DMS53 treated with DMSO at 0.1 percent for 48 hours (cell line): ENCODE data around the gene TM9SF4.
A peak's percentile ranks its signal among the peaks of the same experiment; 100 is the strongest.

Experiments used
- DNase-seq: peaks from one replicate; lab custom pipeline; 2025; ENCODE audit not compliant: unreplicated experiment; lab: John Stamatoyannopoulos, UW

The TM9SF4 gene

DNA sequence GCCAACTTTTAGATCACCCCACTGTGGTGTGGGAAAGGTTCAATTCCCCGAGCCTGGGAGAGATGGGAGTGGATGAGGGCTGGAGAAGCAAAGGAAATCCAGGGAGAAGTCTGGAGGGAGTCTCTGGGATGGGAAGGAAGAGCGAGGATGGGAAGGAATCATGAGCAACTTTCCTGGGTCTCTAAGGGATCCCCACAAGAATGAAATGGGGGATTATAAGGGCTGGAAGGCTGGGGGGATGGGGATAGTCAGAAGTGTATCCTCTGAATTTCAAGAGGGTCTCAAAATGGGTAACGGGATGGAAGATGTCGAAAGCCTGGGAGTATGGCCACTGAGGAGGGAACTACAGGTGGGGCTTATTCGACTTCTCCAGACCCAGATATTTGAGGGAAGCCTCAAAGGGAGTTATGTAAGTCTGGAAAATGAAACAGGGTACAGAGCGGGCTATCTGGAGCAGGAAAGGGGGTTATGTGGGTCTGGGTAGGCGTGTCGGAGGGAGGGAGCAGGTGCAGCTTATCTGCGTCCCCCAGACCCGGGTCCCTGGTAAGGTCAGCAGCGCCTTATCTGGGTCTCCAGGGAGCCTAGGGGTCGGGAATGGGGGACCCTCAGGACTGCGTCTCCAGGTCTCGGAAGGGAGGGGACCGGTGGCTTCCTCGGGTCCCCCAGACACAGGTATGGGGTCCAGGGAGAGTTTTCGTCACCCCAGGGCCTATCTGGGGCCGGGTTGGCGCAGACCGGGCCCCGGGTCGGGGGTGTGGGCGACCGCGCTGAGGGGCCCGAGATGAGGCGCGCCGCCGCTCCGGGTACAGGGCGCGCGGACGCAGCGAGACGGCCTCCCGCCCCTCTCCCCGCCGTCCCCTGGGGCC is 97.5 kb downstream of the TM9SF4 start:
- DNase-seq, result no peak

DNA sequence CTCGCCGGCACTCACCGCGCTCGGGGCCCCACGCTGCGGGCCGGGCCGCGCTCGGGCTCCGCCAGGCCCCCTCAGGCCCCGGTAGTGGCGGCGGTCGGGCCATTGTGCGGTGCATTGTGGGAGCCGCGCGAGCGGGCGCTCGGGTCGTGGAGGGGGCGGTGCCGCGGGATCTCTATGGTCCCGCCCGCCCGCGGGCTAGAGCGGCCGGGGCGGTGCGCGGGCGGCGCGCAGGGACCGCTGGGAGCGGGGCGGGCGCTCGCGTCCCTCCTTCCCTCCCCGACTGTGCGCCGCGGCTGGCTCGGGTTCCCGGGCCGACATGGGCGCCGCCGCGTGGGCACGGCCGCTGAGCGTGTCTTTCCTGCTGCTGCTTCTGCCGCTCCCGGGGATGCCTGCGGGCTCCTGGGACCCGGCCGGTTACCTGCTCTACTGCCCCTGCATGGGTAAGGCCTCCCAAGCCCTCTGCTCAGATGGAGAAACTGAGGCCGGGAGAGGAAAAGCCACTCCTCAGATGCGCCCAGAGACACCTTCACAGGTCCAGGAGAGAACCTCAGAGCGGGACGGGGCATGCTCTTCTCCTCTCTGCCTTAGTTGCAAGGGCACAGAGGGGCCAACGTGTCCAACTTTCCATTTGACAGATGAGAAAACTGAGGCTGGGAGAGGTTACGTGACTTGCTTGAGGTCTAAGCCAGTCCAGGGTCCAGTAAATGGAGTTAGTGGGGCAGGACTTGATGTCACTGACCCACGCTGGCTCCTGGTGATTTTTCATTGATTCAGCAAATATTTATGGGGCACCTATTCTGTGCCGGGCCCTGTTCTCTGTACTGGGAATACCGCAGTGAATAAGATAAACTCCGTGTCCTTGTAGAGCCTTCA is 98.3 kb downstream of the TM9SF4 start, which contains the start of the genes PLAGL2 and POFUT1:
PLAGL2 (minus strand) TSS at position 118 of the 873 bp plus-strand sequence. CDS start 5,565 bp downstream, outside the sequence.
POFUT1 (plus strand) TSS at position 255 of the 873 bp plus-strand sequence; CDS start at position 317, 62 bp downstream.
- peak; percentile 84 for DNase-seq

DNA sequence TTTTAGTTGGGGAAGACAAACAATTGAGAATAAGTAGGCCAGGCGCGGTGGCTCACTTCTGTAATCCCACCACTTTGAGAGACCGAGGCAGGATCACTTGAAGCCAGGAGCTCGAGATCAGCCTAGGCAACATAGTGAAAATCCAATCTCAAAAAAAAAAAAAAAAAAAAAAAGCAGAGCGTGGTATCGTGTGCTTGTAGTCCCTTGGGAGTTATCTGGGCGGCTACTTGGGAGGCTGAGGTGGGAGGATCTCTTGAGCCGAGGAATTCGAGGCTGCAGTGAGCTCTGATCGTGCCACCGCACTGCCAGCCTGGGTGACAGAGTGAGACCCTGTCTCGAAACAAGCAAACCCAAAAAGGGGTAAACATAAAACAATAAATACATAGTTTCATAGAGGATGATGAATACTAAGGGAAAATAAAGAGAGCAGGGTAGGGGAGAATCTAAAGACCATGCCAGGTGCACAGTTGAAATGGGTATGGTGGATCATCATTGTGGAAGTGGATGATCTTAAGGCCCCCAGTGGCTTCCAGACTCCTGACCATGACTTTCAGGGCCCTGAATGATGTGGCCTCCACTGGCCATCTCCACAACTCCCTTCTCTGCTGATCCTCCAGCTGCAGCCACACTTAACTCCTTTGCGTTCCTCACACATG is 99.1 kb downstream of the TM9SF4 start:
- no peak for DNase-seq

DNA sequence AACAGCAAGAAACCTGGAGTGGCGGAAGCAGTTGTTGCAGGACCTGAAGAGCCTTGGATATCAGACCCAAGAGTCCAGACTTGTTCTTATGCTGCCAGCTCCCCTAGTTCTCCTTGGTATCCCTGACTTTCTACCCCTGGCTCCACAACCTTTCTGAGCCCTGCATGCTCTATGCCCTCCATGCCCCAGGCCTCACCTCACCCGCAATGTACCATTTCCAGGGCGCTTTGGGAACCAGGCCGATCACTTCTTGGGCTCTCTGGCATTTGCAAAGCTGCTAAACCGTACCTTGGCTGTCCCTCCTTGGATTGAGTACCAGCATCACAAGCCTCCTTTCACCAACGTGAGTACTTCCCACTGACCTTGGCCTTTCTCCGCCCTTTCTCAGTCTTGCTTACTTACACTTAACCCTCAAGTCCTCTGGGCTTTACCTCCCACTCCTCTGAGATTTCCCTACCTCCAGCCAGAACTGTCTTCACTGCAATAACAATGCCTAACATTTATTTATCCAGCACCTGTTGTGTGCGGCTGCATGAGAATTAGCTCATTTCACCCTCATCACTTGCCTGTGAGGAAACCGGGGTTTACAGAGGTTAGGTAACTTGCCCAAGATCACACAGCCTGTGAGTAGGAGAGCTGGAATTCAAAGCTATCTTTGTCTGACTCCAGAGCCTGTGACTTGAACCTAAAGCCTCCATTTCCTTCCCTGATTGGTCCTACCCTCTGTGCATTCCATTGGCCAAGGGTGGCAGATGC is 100.5 kb downstream of the TM9SF4 start:
- DNase-seq, result no peak

DNA sequence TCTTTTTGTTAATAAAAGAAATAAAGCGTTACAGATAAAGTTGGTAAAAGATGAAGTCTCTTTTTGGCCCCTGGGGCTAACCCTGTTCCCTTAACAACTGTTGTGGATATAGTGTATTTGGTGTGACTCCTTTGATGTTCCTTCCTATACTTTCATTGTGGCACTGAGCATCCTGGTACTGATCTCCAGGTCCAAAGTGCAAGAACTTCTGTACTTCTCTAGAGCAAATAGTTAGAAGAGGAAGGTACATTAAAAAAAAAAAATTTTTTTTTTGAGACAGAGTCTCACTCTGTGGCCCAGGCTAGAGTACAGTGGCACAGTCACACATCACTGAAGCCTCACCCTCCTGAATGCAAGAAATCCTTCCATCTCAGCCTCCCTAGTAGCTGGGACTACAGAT is 104.4 kb downstream of the TM9SF4 start:
- DNase-seq, result no peak

DNA sequence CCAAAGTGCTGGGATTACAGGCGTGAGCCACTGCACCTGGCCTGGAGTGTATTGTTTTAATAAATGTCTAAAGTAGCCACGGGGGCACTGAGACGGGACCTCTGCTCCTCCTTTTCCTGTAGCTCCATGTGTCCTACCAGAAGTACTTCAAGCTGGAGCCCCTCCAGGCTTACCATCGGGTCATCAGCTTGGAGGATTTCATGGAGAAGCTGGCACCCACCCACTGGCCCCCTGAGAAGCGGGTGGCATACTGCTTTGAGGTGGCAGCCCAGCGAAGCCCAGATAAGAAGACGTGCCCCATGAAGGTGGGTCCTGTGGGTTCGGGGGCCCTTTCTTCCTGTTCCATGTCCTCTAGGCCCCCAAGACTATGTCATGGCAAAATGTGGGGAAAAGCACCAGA is 105.6 kb downstream of the TM9SF4 start:
- no peak for DNase-seq

DNA sequence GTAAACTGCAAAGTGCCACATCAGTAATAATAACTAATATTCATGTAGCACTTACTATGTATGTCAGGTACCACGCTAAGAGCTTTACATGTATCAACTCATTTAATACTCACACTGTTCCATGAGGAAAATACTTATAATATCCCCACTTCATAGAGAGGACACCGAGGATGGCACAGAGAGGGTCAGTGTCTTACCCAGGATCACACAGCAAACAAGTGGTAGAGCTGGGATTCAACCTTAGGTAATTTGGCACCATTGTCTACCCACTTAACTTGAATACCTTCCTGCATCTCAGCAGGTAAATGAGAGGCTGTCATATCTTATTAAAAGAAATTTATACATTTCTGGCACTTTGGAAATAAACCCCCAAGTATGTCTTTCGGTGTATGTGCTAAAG is 106.2 kb downstream of the TM9SF4 start:
- DNase-seq, result no peak

DNA sequence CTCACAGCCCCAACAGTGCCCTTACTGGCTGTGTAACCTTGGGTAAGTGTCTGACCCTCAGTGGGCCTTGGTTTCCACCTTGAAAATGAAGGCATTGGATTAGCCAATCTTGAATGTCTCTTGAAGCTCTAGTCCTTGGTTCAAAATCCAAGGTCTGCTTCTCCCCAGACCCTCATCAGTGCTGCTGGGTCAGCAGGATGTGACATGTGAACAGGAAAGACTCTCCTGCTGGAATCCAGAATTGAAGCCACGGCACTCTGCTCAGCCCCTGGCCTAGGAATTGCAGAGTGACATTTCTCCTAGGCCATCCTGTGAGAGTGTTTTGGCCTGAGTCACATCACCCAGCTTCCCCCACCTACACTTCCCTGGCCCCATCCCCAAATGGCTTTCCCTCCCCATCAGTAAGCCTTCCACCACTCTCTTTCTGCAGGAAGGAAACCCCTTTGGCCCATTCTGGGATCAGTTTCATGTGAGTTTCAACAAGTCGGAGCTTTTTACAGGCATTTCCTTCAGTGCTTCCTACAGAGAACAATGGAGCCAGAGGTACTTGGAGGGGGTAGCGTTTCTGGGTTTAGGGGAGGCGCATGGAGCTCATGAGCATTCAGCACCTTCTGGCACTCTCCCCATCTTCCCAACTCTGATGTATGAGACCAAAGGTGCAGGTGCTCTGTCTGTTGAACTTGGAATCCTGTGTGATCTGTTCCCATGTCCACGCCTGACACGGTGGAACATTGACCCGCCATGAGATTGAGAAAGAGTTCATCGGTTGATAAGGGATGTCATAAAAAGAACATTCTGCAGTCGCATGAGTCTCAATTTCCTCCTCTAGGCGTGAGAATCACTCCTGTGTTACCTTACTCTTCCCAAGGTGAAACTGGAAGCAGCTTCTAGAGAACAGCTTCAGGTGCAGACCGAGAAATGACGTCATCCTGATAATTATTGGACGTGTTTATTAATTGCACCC is 106.9 kb downstream of the TM9SF4 start:
- no peak for DNase-seq
